ENCODE data around the gene LRRC73. TPM values are rescaled to one million over a fixed set of nuclear protein-coding genes. Genes with fewer than 3 reads are reported as not detected.
"Not testable (repeated sequence)": the region's sequence is repeated elsewhere in the genome, so short reads cannot be mapped to it uniquely, and the experiment has no call there.

LRRC73 gene
- total RNA-seq, 1 donor from 2014 or later: 0.20 TPM

DNA sequence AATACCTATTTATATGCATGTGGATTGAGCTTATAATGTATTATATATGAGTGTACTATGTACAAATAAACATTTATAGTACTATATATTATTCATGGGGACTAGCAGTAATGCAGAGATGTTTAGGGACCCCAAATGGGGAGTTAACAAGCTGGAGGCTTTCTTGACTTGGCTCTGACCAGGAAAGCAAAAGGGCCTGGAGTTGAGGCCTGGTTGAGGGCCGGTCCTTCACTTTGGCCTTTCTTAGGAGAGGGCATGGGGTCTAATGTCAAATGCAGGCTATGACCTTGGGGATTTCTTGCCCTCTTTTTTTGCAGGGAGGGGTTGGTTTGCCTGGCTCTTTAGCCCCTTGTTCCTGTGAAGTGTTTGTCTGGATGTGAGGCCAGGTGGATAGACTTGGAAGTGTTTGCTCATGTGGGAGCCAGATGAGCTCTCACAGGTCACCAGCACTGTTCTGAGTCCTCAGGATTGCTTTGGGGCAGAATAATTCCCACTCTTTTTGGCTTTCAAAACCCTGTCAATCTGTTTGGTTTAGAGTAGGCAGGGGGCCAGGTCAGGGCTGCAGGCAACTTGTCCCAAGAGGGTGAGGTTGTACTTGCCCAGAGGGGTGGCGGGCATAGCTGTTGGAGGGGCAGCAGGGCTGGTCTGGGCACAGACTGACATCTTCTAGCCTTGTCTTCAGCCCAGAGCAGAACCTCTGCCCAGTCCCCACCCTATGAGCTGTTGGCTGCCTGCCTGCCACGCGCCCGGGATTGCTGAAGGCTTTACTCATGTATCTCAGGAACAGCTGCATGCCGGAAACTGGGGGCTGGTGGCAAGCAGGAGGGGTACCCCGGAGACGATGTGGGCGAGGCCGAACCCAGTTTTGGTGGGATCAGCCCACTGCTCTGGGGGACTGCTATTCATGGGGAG is 18.1 kb downstream of the LRRC73 start:
- ATAC-seq: peak; percentile 34

DNA sequence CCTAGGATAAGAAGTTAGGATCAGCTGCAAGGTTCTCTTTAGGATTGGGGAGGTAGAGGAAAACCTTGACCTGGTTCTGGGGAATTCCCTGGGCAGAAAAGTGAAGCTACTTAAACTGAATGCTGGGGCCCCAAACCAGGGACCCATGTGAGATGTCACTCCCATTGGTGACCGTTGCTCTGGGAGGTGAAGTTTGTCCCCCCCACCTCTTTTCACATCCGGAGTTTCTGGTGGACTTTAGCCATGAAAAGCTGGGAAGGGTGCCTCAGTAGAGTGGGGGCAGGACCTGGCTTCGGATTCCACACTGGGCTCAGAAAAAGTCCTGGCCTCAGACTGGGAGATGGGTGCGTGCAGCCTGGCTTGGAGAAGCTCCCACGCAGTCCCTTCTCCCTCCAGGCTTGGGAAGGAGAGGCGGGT is 19.6 kb downstream of the LRRC73 start:
- ATAC-seq: no peak

DNA sequence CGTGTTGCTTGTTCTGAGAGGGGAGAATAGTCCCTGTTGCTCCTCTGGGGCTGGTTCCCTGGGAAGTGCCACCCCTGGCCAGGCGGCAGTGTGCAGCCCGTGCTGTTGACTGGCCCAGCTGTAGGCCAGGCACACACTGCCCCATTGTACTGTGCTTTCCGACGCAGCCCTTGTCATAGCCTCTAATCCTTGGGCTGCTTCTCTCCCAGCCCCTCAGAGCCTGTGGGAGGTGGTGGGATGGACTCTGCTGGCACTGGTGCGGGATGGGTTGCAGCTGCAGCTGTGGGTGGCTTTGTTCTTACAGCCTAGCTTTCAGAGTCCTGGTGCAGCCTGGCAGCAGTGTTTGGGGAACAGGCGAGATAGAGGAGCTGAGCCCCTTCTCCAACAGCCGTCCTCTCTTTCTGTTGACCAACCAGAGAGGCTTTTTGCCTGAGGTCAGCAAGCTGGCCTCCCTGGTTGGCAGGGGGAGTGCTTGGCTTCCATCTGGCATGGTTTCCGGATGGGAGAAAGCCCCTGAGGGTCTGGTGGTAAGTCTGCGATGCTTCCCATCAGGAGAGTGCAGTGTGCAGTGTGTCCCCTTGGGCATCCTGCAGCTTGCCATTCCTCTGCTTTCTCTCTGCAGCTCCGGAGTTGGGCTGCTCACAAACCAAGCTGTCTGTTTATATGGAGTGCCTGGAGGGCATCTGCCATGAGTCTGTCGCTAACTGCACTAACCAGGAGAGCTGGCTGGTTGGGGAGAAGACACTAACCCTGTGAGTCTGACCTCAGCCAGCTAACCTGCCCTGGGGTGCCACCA is 20.7 kb downstream of the LRRC73 start:
- ATAC-seq: no peak

DNA sequence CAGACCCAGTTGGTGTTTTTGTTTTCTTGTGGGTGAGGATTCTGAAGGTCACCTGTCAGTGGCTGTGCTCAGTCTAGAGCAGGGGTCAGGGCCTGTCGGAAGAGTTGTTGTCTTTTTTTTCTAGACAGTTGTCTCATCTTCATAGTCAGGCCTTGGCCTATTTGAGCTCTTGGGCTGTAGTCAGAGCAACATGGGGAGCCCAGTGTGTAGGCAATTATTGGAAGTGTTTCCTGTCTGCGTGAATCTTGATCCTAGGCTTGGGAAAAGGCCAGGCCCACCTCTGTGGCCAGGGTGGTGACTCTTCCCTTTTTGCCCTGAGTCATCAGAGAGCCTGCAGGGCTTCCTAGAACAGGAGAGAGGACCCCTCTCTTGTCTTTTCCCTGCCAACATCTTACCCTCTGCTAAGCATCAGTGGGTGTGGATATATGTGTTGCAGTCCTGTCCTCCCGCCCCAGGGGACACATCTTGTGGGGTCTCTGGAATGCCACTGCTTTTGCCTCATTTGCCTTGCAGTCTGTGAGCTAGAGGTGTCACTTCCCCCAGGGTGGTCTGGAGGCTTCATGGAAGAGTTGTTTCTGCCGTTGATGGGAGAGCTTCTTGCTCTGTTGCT is 21.4 kb downstream of the LRRC73 start:
- no peak for ATAC-seq

DNA sequence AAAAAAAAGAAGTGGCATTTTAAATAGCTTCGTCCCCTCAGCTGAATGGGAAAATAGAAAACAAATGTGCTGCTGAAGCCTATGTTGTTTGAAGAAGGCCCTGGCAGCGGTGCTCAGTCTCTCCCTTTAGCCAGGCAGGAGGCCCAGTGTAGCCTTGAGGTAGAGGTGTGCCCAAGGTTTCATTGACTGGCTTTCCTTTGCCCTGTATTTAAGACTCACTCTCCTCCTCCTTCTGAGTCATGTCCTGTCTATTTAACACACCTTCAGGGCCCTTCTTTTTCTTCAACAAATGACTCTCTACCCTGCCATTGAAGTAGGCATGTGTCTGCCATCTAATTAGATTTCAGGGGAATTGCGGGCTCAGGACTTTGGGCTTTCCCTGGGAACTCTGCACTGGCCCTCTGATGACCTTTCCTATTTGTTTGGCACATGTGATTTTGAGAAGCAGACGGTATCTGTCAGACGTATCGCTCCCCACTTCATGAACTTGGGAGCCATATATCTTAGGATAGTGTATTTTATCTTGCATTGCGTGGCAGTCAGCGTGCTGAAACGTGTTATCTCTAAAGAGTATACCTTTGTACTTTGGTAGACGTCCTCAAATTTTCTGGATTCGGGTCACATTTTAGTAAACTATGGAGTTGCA is 28.4 kb downstream of the LRRC73 start:
- peak; percentile 93 for ATAC-seq

DNA sequence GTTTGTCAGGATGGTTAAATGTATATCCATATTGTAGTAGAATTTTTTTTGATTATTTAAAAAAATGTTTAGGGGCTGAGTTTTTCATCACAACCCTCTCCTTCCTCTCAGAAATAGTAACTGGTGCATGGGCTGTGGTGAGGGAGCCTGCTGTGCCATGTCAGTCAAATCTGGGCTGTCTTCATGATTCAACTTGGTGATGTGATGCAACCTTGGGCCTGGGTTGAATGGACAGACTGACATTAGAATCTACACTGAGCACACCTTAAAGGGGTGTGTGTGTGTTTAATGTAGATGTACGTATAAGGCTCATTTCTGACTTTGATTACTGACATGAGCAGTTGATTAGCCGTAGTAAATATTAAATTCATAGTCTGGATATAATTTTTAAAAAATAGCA is 29.1 kb downstream of the LRRC73 start:
- peak; percentile 76 for ATAC-seq

DNA sequence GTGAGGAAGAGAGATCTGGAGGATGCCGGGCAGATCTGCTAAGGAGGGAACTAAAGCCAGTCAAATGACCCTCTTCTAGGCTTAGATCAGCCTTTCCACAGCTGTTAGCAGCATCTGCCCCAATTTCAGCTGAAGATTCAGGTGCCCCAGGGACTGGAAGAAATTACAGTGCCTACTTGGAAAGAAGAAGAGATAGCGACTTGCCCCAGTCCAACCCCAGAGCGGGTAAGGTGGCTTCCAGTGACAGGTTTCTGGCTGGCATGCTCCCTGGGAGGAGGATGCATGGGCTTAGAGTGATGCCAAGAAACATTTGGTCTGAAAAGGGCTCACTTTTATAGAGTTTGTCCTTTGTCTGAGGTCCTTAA is 32.2 kb downstream of the LRRC73 start:
- no peak for ATAC-seq

DNA sequence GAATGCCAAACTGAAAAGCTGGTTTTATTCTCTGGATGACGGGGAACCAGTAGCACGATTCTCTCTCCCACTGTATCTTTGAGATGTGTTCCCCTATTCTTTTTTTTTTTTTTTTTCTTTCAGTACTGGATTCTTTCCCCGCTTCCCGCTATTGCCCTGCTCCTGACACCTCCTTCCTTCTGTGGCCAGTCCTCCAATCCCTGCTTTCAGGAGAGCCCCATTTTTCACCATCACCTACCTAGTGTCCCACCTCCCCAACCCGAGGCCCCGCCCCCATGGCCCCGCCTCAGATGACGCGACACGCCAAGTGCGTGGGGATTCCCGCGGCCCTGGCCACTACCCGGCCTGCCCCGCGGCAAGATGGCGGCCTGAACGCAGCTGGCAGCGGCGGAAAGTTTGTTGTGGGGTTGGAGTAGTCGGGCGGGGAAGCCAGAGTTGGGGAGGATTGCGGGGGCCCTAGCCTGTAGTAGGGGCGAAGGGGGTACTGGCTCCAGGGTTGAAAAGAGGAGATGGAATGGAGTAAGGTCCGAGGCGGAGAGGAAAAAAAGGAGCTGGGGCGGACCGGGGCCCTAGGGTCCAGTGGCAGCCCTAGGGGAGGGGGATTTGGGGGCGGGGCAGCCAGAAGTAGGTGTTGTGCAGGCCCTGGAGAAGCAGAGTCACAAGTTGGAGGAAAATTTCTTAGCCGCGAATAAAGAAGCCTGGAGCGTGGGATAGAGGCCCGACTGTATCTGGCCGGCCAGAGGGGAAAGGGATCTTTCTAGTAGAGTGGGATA is 32.7 kb downstream of the LRRC73 start, which contains the start of gene TJAP1:
Gene TJAP1 (plus strand): TSS at position 336 of the 773 bp plus-strand sequence. CDS start 21,432 bp downstream, outside the sequence.
- ATAC-seq: peak; percentile 84

DNA sequence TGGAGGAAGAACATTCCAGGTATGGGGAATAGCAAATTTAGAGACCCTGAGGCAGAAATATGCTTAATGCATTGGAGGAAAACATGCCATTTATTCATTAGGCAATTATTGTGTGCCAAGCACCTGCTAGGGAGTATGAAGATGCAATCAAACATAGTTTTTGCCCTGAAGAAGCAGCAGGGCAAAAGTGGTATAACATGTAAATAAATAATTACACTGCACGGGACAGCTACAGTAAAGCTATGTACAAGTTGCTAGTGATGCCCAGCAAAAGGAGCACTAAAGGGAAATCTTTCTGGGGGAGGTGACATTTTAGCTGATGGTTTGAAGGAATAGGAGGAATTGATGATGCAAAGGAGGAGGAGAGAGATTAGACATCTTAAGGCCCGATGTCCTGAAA is 33.4 kb downstream of the LRRC73 start:
- no peak for ATAC-seq

DNA sequence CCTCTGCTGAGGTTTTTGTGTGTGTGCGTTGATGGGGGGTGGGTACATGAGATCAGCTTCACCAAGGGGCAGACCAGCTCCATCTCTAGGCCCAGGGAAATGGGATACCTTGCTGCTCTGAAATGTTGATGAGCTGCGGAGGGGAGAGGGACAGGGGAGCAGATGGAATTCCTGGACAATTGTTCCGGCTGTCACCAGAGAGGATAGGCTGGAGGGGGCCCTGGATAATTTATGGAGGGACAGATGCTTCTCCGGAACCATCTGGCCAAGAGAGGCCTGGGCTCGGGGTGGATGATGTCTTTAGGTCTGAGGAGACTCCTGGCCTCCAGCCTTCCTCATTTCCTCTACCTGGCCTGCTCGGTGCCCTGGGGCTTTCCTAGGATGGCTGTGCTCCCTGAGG is 34.6 kb downstream of the LRRC73 start:
- no peak for ATAC-seq

DNA sequence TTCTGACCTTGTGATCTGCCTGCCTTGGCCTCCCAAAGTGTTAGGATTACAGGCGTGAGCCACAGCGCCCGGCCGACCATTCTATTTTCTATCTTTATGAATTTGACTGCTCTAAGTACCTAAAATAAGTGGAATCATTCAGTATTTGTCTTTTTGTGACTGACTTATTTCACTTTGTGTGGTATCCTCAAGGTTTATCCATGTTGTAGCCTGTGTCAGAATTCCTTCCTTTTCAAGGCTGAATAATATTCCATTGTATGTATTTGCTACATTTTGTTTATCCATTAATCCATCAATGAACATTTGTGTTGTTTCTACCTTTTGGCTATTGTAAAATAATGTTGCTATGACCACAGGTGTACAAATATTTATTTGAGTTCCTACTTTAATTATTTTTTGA is 37.6 kb downstream of the LRRC73 start:
- no peak for ATAC-seq

DNA sequence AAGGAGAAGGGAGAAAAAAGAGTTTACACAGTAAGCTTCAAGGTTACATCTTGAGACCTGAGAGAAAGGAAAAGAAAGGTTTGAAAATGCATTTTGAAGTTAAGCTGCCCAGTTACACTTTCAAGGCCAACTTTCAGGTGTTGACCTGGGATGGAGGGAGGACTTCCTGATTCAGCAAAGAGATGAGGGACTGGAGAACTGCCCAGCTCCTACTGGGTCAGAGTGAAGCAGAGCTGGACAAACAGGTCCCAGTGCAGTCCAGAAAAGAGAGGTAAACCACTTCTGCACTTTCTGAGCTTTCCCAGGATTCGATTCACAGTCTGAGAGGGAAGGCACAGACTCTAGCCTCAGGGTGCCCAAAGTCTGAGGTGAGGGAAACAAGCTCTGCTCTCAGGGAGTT is 38.7 kb downstream of the LRRC73 start:
- no peak for ATAC-seq

DNA sequence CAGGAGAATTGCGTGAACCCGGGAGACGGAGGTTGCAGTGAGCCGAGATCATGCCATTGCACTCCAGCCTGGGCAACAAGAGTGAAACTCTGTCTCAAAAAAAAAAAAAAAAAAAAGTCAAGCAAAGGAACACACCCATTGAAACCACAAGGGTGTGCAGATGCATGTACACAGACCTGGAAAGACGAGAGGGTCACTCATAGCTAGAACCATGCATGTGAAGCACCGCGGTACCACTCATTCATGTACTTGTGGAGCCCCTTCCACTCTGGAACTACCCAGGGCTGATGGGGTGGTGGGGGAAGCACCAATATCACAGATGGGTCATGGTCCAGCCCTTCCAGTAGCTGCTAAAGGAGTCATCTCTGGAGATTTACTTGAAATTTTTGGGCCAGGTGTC is 40.2 kb downstream of the LRRC73 start:
- peak; percentile 18 for ATAC-seq

DNA sequence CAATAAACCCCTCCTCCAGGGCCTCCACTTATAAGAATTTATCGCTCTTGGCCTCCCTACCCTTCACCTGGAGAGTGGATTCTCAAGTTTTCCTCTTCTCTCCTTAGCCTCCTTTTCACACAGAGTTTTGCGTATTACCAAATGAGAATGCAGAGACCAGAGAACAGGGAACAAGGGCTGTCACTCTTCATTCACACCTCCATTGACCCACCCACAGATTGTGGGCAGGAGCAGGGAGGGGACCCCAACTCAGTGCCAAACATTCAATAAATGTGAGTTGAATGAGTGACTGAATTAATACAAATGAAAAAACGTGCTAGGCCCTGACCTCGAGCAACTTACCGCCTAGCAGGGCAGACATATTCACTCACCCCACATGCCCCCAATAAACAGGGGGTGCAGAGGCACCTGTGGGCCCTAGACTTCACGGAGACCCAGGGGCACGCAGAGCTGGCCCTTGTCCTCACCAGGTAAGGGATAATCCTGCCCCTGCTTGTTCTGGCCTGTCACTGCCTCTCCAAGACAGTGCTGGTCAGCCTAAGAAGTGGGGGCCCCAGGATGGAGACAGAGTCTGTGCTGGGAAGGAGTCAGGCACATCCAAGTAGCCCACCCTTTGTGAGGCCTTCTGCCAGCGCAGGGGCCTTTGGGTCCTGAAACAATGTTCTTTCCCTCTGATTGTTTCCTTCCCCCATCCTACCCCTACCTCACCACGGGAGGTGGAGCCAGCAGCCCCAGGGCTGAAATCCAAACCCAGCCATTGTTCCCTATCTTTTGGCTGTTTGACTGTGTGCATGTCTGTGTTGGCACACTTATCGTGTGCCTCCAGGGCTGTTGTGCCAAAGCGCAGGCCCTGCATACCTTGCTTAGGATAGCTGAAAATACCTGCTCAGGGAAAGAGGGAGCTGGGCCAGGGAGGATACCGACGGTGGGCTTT is 41.1 kb downstream of the LRRC73 start:
- peak; percentile 36 for ATAC-seq

DNA sequence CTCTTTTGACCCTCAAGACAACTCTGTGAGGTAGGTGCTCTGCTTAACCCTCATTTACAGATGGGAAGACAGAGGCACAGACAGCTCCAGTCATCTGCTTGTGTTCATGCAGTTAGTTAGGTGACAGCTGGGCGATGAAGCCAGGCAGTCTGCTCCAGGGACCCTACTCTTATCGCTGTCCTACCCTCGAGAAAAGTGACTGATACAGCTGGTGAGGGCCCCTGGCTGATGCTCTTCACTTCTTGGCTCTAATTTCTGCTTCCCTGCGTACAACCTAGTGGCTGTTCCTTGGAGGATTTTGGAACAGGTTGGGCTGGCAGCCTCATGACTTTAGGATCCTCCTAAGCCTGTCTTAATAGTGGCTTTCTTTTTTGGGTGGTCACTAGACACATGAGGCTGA is 41.9 kb downstream of the LRRC73 start:
- ATAC-seq: no peak

DNA sequence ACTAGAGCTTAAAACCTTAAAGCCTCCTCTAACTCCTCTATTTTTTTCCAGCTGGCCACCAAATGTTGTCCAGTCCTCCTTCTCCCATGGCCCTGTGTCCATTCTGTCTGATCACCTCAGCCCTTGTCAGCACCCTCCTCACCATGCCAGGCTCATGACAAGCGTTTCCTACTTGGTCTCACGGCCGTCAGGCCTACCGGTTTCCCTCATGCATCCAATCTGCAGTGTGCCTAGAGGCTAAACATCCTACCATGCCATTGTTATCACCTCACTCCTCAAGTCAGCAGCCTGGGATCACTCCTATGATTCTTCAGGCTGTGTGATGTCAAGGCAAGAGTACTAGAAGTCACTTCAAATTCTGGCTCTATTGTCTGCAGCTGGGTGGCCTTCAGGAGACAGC is 42.4 kb downstream of the LRRC73 start:
- ATAC-seq: no peak

DNA sequence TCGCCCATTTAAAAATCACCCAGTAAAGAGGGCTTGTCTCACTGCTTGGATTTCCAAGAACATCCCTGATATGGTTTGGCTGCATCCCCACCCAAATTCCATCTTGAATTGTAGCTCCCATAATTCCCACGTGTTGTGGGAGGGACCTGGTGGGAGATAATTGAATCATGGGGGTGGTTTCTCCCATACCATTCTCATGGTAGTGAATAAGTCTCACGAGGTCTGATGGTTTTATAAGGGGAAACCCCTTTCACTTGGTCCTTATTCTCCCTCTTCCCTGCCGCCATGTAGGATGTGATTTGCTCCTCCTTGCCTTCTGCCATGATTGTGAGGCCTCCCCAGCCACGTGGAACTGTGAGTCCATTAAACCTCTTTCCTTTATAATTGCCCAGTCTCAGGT is 42.9 kb downstream of the LRRC73 start:
- not testable (repeated sequence) for ATAC-seq

DNA sequence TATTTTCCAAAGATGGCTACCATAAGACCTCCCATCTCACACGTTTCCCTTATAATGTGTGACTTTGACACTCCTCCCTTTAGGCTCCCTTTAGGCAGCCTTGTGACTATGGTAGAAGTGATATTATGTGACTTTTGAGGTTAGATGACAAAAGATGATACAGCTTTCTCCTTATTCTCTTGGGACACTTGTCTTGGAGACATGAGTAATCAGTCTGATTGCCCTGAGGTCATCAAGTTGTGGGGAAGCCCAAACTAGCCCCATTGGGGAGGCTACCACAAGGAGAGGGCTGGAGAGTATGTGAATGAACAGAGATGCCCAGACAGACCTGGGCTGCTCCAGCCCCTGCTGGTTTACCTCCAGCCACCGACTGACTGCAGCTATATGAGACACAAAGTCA is 44.2 kb downstream of the LRRC73 start:
- peak; percentile 11 for ATAC-seq

DNA sequence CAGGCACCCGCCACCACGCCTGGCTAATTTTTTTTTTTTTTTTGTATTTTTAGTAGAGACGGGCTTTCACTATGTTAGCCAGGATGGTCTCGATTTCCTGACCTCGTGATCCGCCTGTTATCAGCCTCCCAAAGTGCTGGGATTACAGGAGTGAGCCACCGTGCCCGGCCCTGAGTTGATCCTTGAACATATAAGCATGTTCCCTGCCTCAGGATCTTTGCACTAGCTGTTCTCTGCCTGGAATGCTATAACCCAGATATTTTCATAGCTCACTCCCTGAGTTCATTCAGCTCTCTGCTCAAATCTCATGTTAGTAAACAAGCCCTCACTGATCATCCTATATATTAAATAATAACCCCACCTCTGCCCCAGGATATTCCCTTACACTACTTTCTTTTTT is 45.8 kb downstream of the LRRC73 start:
- no peak for ATAC-seq

DNA sequence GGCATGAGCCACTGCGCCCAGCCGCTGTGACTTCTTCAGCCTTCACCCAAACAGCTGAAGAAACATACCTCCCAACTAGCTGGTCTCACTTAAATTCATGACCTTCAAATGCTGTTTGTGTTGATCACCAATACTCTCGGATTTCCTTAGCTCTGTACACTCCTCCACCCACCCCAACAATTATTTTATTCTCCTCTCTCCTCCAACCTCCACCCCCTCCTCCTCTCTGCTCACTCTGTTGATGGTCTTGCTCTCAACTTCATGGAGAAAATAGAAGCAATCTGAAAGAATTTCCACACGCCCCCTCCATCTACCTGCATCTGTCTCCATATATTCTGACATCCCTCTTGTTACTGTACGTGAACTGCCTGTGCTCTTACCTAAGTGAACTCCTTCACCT is 48.2 kb downstream of the LRRC73 start:
- ATAC-seq: no peak

DNA sequence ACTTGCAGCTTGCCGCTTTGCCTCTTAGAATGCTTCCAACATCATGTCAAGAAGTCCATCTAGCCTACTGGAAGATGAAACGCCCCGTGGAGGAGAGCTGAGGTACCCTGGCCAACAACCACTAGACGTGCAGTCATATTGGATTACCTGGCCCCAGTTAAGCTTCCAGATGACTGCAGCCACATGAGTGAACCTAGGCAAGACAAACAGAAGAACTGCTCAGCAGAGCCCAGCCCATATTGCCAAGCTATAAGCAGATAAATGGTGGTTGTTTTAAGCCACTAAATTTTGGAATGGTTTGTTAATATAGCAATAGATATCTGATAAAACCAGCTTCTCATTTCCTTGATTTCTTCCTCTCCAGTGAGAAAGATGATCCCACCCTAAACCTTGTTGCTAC is 50.1 kb downstream of the LRRC73 start:
- ATAC-seq: no peak
